Left lung (tissue), 10 donors: ENCODE results near the gene ZNF446. TPM values are rescaled to one million over a fixed set of nuclear protein-coding genes. Genes with fewer than 3 reads are reported as not detected.

Experiments used
- ATAC-seq: fragments of 200-7000 bp; cut with Tn5 transposase; one replicate; pipeline ENCODE4 v1.9.1; 2020; ENCODE audit warnings: moderate library complexity
- DNase-seq, 4 donors: peaks; one replicate each; pipeline ENCODE4 v3.0.0-alpha.2; 2013 to 2020
- H3K27ac ChIP-seq, 2 donors: fragments of 200-600 bp; sonication (generic) in 1 of 2; one replicate each; pipeline versions ENCODE4 v1.5.0 to v1.8.0; 2020 to 2021
- H3K27me3 ChIP-seq, 2 donors: fragments of 200-600 bp; sonication (generic) in 1 of 2; one replicate each; pipeline versions ENCODE4 v1.5.0 to v1.8.0; 2020 to 2021
- H3K36me3 ChIP-seq, 2 donors: fragments of 200-600 bp; sonication (generic) in 1 of 2; one replicate each; pipeline versions ENCODE4 v1.5.0 to v1.8.0; 2020 to 2021
- H3K4me1 ChIP-seq, 2 donors: fragments of 200-600 bp; one replicate each; pipeline ENCODE4 v1.8.0; 2021
- H3K4me3 ChIP-seq, 2 donors: fragments of 200-600 bp; sonication (generic) in 1 of 2; one replicate each; pipeline versions ENCODE4 v1.5.0 to v1.8.0; 2020 to 2021; ENCODE audit warnings: mild to moderate bottlenecking in 1 of 2
- H3K9me3 ChIP-seq, 2 donors: fragments of 200-600 bp; sonication (generic) in 1 of 2; one replicate each; pipeline versions ENCODE4 v1.5.0 to v1.8.0; 2020 to 2021
- CTCF ChIP-seq, 2 donors: fragments of 200-600 bp; sonication (generic) in 1 of 2; IDR thresholded peaks; one replicate each; pipeline versions ENCODE4 v1.5.0 to v1.8.0; 2021; ENCODE audit warnings: antibody characterized with exemption in 2 of 2
- intact Hi-C, 2 donors: fragments of 100-400 bp; cut with DNase I; formaldehyde crosslinking; loops; one replicate each; pipeline versions ENCODE4 v1.11.2 to v1.14.2; 2022
- polyA plus RNA-seq, 6 donors: library from polyadenylated mRNA; unstranded; fragments of 120-200 nt; gene quantifications; one replicate each; pipeline ENCODE4 v1.2.1, GENCODE V29; 2013; ENCODE audit not compliant: insufficient read length in 6 of 6
- total RNA-seq, 2 donors: library from RNA; stranded (reverse); fragmentation: NEBNext Ultra II Directional; extraction: Animal tissue kit (Norgen Biotek cat#: 25700); gene quantifications; one replicate each; pipeline ENCODE4 v1.2.1, GENCODE V29; 2021
- donor health status: DM: no; HTN: yes; CAD: no.
- donor health status: DM: no; HTN: no; CAD: no.

Gene ZNF446
- total and polyA plus RNA-seq, 8 donors = 6.2 to 16.9 (median 14.1) TPM

GRCh38 chr19:58451358-58452101 is 24.6 kb upstream of the ZNF446 start, which contains the start of gene ZNF324B:
Gene ZNF324B, plus strand, starts transcription at chr19:58451622. Its CDS starts 2,080 bp downstream, at chr19:58453702.
- DNase-seq (peak; percentile 93 to 98 (median 97)), ATAC-seq (peak; percentile 99)
- peaks cover 0 to 11% of the 10 kb centered on the region in 2 donors for H3K4me1 ChIP-seq
- intact Hi-C loops = no loop called here
- peaks cover 0 to 16% of the 10 kb centered on the region in 2 donors for H3K9me3 ChIP-seq
- peak within 1 kb of the TSS in 1 of 2 donors; percentile 53 for H3K27ac ChIP-seq
- H3K36me3 ChIP-seq = peaks cover 0 to 28% of the 10 kb centered on the region in 2 donors
- no peak for TF ChIP-seq CTCF (IDR thresholded peaks at IDR 0.05)
- H3K27me3 ChIP-seq = peaks cover 0 to 18% of the 10 kb centered on the region in 2 donors
- H3K4me3 ChIP-seq = peak within 1 kb of the TSS; percentile 94 to 99

DNA sequence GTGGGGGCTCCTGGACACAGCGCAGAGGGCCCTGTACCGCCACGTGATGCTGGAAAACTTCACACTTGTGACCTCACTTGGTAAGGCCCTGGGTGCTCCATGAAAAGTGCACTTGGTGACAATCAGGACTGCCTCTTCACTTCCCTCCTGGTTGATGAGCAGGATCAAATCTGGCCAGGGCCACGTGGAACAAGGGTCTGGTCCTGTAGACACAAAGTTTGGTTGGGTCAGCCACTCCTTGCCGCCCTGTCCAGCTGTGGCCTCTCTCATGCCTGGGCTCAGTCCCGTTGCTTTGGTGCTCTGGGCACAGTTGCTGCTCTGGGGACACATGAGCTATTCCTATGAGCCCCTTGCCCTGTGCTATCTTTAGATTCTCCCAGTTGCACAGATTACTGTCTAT is 22.4 kb upstream of the ZNF446 start:
- TF ChIP-seq CTCF (IDR thresholded peaks at IDR 0.05) = no peak
- ATAC-seq (no peak), DNase-seq (no peak)
- peaks cover 0 to 11% of the 10 kb centered on the region in 2 donors for H3K4me1 ChIP-seq
- H3K36me3 ChIP-seq = peaks cover 0 to 36% of the 10 kb centered on the region in 2 donors
- H3K27ac ChIP-seq = no peak overlapping the region
- peaks cover 0 to 6% of the 10 kb centered on the region in 2 donors for H3K9me3 ChIP-seq
- no peak overlapping the region for H3K4me3 ChIP-seq
- intact Hi-C loops = no loop called here
- peaks cover 0 to 2% of the 10 kb centered on the region in 2 donors for H3K27me3 ChIP-seq

- Histone ChIP-seq H3K4me3 (no peak overlapping the region), H3K9me3 (no peaks in the 10 kb centered on the region), H3K27ac (no peak overlapping the region), H3K36me3 (peaks cover 0 to 36% of the 10 kb centered on the region in 2 donors), H3K4me1 (peaks cover 0 to 11% of the 10 kb centered on the region in 2 donors), H3K27me3 (no peaks in the 10 kb centered on the region)
- ATAC-seq (no peak), DNase-seq (no peak)
- intact Hi-C loops = no loop called here
- no peak for TF ChIP-seq CTCF (IDR thresholded peaks at IDR 0.05)
Observed at GRCh38 chr19:58455306-58455705, 20.8 kb upstream of the ZNF446 start.

GRCh38 chr19:58456111-58456510 is 20.0 kb upstream of the ZNF446 start:
- H3K36me3 ChIP-seq = peaks cover 0 to 36% of the 10 kb centered on the region in 2 donors
- no peaks in the 10 kb centered on the region for H3K27me3 ChIP-seq
- H3K4me3 ChIP-seq = no peak overlapping the region
- no peak for TF ChIP-seq CTCF (IDR thresholded peaks at IDR 0.05)
- no peak overlapping the region for H3K27ac ChIP-seq
- H3K4me1 ChIP-seq = peaks cover 0 to 6% of the 10 kb centered on the region in 2 donors
- no peak for DNase-seq
- no peaks in the 10 kb centered on the region for H3K9me3 ChIP-seq
- ATAC-seq = no peak
- intact Hi-C loops = no loop called here

- peaks cover 0 to 21% of the 10 kb centered on the region in 2 donors for H3K36me3 ChIP-seq
- ATAC-seq (no peak), DNase-seq (no peak)
- intact Hi-C loops = no loop called here
- H3K9me3 ChIP-seq = no peaks in the 10 kb centered on the region
- no peaks in the 10 kb centered on the region for H3K4me1 ChIP-seq
- H3K27me3 ChIP-seq = no peaks in the 10 kb centered on the region
- H3K27ac ChIP-seq = no peak overlapping the region
- no peak overlapping the region for H3K4me3 ChIP-seq
- TF ChIP-seq CTCF (IDR thresholded peaks at IDR 0.05) = no peak
Observed at GRCh38 chr19:58460039-58460438, 16.1 kb upstream of the ZNF446 start.
